Activated T-helper 2 cell treated with anti-CD3 and anti-CD28 coated beads, Interferon-gamma antibody, Interleukin-2, Interleukin-4, amounts not matched to agents 10 μg/mL and 5 μg/mL and 100 μg/mL, durations not matched to agents 14 hours and 24 hours and 36 hours (primary cell): ENCODE data around the gene CCDC106. TPM values are rescaled to one million over a fixed set of nuclear protein-coding genes. Genes with fewer than 3 reads are reported as not detected.

Experiments
- DNase-seq: peaks from one replicate; pipeline ENCODE4 v3.0.0; 2021; ENCODE audit warnings: low spot score
- H3K27ac Mint-ChIP-seq: one replicate; pipeline ENCODE4 v1.8.0; 2021; ENCODE audit warnings: mixed read lengths
- H3K27me3 Mint-ChIP-seq: one replicate; pipeline ENCODE4 v1.8.0; 2021; ENCODE audit warnings: low read depth, mixed read lengths
- H3K36me3 Mint-ChIP-seq: one replicate; pipeline ENCODE4 v1.8.0; 2021; ENCODE audit warnings: low read depth, mixed read lengths
- H3K4me1 Mint-ChIP-seq: one replicate; pipeline ENCODE4 v1.8.0; 2021; ENCODE audit warnings: low read depth, mixed read lengths
- H3K4me3 Mint-ChIP-seq: one replicate; pipeline ENCODE4 v1.8.0; 2021; ENCODE audit warnings: low read depth, mild to moderate bottlenecking, moderate library complexity, mixed read lengths
- H3K9me3 Mint-ChIP-seq: one replicate; pipeline ENCODE4 v1.8.0; 2021; ENCODE audit warnings: mixed read lengths
- intact Hi-C: fragments of 100-400 bp; cut with micrococcal nuclease; formaldehyde crosslinking; loops from one replicate; pipeline ENCODE4 v1.15.1; 2023
- total RNA-seq: library from RNA; stranded (reverse); gene quantifications from 2 replicates; pipeline ENCODE4 v1.2.3, GENCODE V29; 2022

CCDC106 gene
- total RNA-seq, 1 donor from 2014 or later: 8.1 TPM

DNA sequence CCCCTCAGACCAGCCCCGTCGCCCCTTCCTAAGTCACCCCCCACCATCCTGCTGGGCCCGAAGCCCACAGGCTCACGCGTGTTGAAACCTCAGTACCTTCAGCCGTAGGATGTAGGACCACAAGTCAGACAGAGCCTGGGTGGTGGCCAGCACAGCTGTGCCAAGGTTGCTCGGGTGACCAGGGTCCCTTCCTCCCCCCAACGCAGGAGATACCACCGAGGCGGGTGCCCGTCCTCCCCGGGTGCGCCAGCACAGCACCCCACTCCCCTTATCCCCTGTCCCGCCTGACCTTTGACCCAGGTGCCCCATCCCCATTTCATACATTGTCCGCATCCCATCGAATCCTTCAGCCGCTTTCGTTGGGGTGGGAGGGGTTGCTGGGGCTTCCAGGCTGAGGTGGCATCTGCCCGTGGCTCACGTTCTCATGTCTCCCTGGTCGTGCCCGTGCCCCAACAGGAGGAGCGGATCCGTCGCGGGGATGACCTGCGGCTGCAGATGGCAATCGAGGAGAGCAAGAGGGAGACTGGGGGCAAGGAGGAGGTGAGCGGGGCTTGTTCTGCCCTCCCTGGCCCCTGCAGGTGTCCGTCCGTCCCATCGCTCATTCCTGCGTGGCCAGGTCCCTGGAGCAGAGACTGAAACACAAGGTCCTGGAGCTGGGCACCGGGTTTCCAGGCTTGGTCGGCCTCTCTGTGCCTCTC, 41.5 kb downstream of the CCDC106 start:
- peak overlapping the region; percentile 22 for H3K27ac Mint-ChIP-seq
- no peak overlapping the region for H3K4me3 Mint-ChIP-seq
- intact Hi-C loops: no loop called here
- peaks cover 48% of the 10 kb centered on the region for H3K36me3 Mint-ChIP-seq
- DNase-seq: no peak
- no peaks in the 10 kb centered on the region for H3K4me1 Mint-ChIP-seq
- H3K9me3 Mint-ChIP-seq: no peaks in the 10 kb centered on the region
- no peaks in the 10 kb centered on the region for H3K27me3 Mint-ChIP-seq

DNA sequence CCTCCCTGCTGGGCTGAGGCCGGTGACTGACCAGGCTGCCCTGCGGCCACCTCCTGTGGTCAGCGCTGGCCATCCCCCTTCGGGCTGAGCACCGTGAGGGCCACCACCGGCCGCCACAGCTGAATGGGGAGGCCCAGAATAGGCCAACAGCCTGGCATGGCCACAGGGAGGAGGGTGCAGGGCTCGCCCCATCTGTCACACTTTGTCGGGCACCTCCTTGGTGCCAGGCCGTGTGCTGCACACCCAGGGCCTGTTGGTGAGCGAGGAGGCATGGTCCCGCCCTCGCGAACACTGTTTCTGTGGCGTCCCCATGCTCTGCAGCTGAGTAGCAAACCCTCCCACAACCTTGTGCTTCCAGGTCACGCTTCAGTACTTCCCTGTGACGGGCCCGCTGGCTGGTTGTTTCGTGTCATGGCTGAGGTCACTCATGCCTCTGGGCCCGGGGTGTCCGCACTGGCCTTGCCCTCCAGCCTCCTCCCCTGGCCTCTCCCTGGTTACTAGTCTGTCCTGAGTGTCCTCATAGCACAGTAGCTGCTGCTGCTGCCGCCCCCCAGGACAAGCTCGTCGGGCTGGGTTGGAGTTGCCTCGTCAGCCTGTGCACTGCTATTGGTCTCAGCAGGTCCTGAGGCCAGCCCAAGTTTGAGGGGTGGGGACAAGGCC, 42.2 kb downstream of the CCDC106 start:
- H3K36me3 Mint-ChIP-seq: peaks cover 44% of the 10 kb centered on the region
- H3K27ac Mint-ChIP-seq: no peak overlapping the region

DNA sequence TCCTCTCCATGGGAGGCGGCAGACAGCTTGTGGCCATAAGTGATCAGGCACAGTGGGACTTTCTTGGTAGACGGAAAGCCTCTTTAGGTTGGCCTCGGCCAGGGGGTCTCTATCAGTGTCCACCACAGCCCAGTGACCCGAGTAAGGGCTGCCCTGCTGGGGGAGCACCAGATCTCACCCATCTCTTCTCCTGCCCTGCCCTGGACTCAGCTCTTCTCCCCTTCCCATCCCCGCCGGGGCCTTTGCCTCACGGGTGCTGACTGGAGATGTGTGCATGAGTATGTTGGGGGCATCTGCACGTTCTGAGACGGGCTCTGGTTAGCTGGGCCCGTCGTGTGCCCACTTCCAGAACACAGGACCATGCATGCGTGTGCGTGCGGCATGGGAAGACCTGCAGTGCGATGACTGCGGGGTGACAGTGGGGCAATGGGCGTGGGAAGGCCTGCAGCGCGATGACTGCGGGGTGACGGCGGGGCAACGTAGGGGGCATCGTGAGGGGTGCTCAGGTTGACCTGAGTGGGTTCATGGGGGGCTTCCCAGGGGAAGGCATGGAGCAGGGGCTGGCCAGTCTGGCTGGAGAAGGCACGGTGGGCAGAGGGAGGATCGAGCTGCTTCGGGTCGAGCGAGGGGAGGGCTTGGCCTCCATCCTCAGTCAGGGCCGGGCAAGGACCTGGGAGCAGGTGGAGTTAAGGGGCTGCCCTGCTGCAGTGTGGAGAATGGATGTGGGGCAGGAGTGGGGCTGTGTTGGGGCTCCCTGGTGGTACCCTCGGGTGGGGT, 42.9 kb downstream of the CCDC106 start:
- H3K27ac Mint-ChIP-seq: no peak overlapping the region
- H3K4me3 Mint-ChIP-seq: no peak overlapping the region
- H3K9me3 Mint-ChIP-seq: no peaks in the 10 kb centered on the region
- no peak for DNase-seq
- H3K36me3 Mint-ChIP-seq: peaks cover 41% of the 10 kb centered on the region
- H3K27me3 Mint-ChIP-seq: no peaks in the 10 kb centered on the region
- no peaks in the 10 kb centered on the region for H3K4me1 Mint-ChIP-seq
- intact Hi-C loops: no loop called here

More for the DNA sequence above, 42.2 kb downstream of the CCDC106 start:
- no peaks in the 10 kb centered on the region for H3K9me3 Mint-ChIP-seq
- intact Hi-C loops: no loop called here
- no peak overlapping the region for H3K4me3 Mint-ChIP-seq
- H3K27me3 Mint-ChIP-seq: no peaks in the 10 kb centered on the region
- DNase-seq: no peak
- H3K4me1 Mint-ChIP-seq: no peaks in the 10 kb centered on the region

DNA sequence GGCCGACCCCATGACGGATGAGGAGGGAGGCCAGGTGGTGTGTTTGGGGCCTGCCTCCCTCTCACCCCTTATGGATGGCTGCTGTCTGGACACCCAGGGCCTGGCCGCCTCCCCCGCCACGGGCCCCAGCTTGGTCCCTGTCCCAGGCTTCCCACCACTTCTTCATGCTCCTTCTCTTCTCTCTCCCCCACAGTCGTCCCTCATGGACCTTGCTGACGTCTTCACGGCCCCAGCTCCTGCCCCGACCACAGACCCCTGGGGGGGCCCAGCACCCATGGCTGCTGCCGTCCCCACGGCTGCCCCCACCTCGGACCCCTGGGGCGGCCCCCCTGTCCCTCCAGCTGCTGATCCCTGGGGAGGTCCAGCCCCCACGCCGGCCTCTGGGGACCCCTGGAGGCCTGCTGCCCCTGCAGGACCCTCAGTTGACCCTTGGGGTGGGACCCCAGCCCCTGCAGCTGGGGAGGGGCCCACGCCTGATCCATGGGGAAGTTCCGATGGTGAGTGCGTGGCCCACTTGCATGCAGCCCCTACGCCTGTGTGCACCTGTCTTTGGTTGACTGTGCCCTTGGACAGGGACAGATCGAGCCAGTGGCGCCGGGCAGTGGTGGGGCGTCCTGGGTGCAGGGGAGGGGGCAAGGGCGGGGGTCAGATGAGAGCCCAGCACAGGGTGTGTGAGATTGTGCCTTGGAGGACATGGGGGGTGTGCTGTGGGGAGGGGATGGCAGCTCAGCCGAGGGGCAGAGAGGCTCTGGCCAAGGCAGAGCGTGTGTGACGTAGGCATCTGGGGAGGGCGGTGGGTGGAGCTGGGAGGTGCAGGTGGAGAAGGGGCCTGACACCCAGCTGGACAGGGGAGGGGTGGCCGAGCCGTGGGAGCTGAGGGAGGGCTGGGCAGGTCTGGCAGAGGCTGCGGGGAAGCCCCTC, 43.8 kb downstream of the CCDC106 start:
- intact Hi-C loops: no loop called here
- H3K36me3 Mint-ChIP-seq: peaks cover 37% of the 10 kb centered on the region
- H3K4me1 Mint-ChIP-seq: no peaks in the 10 kb centered on the region
- no peaks in the 10 kb centered on the region for H3K27me3 Mint-ChIP-seq
- no peak overlapping the region for H3K27ac Mint-ChIP-seq
- no peak overlapping the region for H3K4me3 Mint-ChIP-seq
- H3K9me3 Mint-ChIP-seq: no peaks in the 10 kb centered on the region
- no peak for DNase-seq

DNA sequence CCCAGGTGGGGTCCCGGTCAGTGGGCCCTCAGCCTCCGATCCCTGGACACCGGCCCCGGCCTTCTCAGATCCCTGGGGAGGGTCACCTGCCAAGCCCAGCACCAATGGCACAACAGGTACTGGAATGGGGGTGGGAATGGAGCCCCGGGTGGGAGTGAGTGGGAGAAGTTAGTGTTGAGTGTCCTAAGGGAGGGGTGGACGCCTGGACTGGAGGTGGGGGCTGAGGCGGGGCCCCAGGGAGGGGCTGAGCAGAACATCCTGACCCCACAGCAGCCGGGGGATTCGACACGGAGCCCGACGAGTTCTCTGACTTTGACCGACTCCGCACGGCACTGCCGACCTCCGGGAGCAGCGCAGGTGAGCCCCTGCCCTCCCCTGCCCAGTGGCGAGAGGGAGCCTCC, 44.7 kb downstream of the CCDC106 start:
- intact Hi-C loops: no loop called here
- no peaks in the 10 kb centered on the region for H3K4me1 Mint-ChIP-seq
- no peak overlapping the region for H3K27ac Mint-ChIP-seq
- H3K9me3 Mint-ChIP-seq: no peaks in the 10 kb centered on the region
- no peaks in the 10 kb centered on the region for H3K27me3 Mint-ChIP-seq
- H3K4me3 Mint-ChIP-seq: no peak overlapping the region
- DNase-seq: no peak
- peaks cover 41% of the 10 kb centered on the region for H3K36me3 Mint-ChIP-seq

DNA sequence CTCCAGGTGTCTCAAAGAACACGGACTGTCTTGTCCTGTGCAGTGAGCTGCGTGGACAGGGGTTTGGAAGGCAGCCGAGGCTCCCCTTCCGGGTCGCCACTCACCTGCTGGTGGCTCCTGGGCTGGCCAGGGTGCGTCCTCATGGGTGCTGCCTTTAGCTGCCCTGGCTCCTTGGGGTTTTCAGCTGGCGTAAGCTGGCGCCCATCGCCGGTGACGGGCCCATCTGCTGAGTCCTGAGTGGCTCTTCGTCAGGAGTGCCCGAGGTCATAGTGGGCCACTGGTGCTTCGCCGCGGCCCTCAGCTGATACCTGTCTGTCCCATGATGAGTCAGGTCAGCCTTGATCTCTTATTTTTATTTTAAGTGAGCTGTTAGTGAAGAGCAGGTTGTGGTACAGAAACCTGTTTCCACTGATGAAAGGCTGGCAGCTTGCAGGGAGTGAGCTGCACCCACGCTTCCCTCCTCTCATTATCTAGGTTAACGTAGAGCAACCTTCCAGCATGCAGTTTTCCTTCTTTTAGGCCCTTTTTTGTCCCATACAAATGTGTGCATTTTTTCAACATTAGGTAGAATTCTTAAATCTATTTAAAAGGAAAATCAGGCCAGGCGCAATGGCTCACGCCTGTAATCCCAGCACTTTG, 45.4 kb downstream of the CCDC106 start:
- DNase-seq: no peak
- Mint-ChIP-seq H3K36me3 (peaks cover 43% of the 10 kb centered on the region), H3K27ac (no peak overlapping the region), H3K27me3 (no peaks in the 10 kb centered on the region), H3K9me3 (no peaks in the 10 kb centered on the region), H3K4me3 (no peak overlapping the region), H3K4me1 (no peaks in the 10 kb centered on the region)
- intact Hi-C loops: no loop called here

DNA sequence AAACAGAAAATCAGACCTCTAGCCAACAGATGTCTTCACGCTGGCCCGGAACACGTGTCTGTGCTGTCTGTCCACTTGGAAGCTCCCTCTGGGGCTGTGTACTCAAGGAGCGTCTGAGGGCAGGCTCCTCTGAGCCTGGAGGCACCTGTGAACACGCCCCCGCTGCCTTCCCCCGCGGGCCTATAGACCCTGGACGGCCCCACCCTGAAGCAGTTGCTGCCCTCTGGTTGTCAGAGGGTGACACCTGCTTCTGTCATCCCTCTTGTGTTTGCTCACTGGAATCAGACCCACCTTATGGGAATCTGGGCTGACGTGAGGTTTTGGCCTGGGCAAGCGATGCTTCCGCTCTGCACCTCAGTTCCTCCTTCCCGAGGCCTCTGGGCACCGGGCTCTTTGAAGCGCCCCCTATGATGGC, 46.2 kb downstream of the CCDC106 start:
- Mint-ChIP-seq H3K27me3 (no peaks in the 10 kb centered on the region), H3K4me3 (no peak overlapping the region), H3K27ac (no peak overlapping the region), H3K9me3 (no peaks in the 10 kb centered on the region), H3K4me1 (no peaks in the 10 kb centered on the region), H3K36me3 (peaks cover 42% of the 10 kb centered on the region)
- intact Hi-C loops: no loop called here
- no peak for DNase-seq

DNA sequence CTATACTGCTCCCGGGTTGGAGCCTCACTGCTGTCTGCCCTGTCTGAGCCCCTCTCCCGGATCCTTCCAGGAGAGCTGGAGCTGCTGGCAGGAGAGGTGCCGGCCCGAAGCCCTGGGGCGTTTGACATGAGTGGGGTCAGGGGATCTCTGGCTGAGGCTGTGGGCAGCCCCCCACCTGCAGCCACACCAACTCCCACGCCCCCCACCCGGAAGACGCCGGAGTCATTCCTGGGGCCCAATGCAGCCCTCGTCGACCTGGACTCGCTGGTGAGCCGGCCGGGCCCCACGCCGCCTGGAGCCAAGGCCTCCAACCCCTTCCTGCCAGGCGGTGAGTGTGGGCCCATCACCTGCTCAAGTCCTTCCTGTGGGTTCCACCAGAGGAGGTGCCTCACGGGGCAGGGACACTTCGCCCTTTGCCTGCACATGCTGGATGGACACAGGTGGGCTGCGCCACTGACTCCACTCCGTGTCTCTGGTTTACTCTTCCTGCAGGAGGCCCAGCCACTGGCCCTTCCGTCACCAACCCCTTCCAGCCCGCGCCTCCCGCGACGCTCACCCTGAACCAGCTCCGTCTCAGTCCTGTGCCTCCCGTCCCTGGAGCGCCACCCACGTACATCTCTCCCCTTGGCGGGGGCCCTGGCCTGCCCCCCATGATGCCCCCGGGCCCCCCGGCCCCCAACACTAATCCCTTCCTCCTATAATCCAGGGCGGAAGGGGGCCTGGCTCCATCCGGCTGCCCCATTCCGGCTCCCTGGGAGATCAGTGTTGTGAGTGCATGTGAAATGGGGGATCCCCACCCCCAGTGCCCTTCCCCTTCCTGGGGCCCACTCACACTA, 46.9 kb downstream of the CCDC106 start:
- H3K36me3 Mint-ChIP-seq: peaks cover 39% of the 10 kb centered on the region
- intact Hi-C loops: no loop called here

DNA sequence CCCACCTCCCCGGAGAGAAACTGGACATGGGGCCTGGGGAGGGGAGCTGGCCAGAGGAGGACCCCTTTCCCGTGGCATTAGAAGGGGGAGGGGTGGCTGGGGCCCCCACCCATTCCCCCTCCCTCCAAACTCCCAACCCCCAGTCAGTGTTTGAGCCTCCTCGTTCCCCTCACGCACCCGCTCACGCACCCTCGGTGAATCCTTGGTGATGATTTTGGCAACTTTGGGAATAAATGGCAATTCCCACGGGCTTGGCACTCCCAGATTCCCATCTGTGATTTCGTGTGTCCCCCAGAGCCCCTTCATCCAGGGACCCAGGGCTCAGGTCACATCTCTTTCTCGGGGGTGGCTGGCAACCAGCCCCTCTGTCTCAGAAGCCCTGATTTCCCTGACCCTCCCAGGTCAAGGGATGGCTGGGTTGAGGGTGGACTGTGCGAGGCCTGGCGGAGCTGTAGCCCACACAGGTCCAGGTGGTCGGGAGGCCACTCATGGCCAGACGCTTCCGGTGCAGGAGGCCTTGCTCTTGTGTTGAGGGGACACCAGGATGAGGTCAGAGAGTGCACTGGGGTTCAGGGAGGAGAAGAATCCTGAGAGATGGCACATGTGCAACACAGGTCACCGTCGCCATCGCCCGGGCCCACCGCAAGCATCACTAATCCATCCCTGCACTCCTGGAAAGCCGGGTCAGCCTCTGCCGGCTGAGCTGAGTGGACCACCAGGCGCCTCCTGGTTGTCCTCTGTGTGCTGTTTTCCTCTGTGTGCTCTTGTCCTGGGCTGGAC, 47.7 kb downstream of the CCDC106 start:
- Mint-ChIP-seq H3K4me3 (no peak overlapping the region), H3K27me3 (no peaks in the 10 kb centered on the region), H3K27ac (no peak overlapping the region), H3K4me1 (no peaks in the 10 kb centered on the region), H3K36me3 (peaks cover 39% of the 10 kb centered on the region), H3K9me3 (no peaks in the 10 kb centered on the region)
- DNase-seq: no peak
- intact Hi-C loops: no loop called here

More for the DNA sequence above, 46.9 kb downstream of the CCDC106 start:
- H3K4me1 Mint-ChIP-seq: no peaks in the 10 kb centered on the region
- H3K27me3 Mint-ChIP-seq: no peaks in the 10 kb centered on the region
- H3K27ac Mint-ChIP-seq: no peak overlapping the region
- no peak for DNase-seq
- no peak overlapping the region for H3K4me3 Mint-ChIP-seq
- H3K9me3 Mint-ChIP-seq: no peaks in the 10 kb centered on the region

DNA sequence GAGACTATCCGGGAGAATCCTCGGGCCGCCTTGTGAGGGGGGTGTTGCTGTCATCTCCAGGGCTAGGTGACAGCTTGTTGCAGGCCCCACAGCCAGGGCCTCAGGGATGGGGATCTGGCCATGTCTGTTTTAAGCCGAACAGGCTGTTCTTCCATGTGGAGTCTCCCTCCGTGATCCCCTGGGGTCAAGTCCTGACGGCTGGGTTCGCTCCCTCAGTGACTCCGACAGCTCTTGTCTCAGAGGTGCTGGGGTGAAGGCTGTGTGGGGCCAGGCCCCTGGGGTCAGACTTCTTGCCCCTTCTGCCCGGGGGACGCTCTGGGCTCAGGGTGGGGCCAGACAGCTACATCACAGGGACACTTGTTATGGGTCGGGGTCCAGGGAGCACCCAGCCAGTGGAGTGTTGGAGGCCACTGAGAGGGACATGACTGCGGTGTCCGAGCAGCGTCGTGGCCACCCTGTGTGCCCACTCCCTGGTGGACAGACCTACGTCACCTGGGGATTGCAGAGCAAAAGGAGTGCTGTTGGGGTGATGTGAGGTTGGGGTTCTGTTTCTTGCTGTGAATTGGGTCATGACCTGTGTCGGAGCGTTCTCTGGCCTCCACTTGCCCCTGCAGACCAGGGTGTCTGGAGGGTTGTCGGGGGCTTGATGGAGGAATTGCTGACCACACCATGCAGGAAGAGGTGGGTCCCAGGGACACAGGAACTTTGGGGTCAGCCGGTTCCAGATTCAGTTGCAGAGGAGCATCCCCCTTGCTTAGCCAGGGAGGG, 48.5 kb downstream of the CCDC106 start:
- Mint-ChIP-seq H3K4me3 (no peak overlapping the region), H3K36me3 (peaks cover 36% of the 10 kb centered on the region), H3K27ac (no peak overlapping the region), H3K9me3 (no peaks in the 10 kb centered on the region), H3K27me3 (no peaks in the 10 kb centered on the region), H3K4me1 (no peaks in the 10 kb centered on the region)
- intact Hi-C loops: no loop called here
- DNase-seq: no peak
